ENCODE data around the gene FN3KRP. TPM values are rescaled to one million over a fixed set of nuclear protein-coding genes. Genes with fewer than 3 reads are reported as not detected.

Gene FN3KRP
- total and polyA plus RNA-seq, 2 of the 13 experiments (the other 11 are each of a cell fraction or from before 2014, with no cell fraction given) = 22.4 to 28.2 TPM

GRCh38 chr17:82668631-82669099 lies 47.8 kb upstream of the FN3KRP start (continued):
- TF ChIP-seq TBX2 (CRISPR knock-in tag; IDR thresholded peaks at IDR 0.05; ENCODE audit: borderline replicate concordance) = peak; percentile 47; the same call in 1 of the 2 replicates
- TF ChIP-seq ELF3 (CRISPR knock-in tag; IDR thresholded peaks at IDR 0.05) = peak; percentile 44; the same call in 1 of the 2 replicates
- TF ChIP-seq ZNF616 (CRISPR knock-in tag; IDR thresholded peaks at IDR 0.05; ENCODE audit: low read depth) = no peak
- TF ChIP-seq HMGA1 (CRISPR knock-in tag; conservative IDR thresholded peaks at IDR 0.05) = no peak
- TF ChIP-seq ZNF788 (CRISPR knock-in tag; IDR thresholded peaks at IDR 0.05; ENCODE audit: borderline replicate concordance) = peak; percentile 70; the same call in 1 of the 2 replicates
- TF ChIP-seq RORA (CRISPR knock-in tag; IDR thresholded peaks at IDR 0.05) = no peak
- TF ChIP-seq RAD21 (CRISPR knock-in tag; IDR thresholded peaks at IDR 0.05) = peak; percentile 99
- 0 out of 2 replicates have a peak, but pooled peaks have one; percentile 9 for TF ChIP-seq ZMYM3 (CRISPR knock-in tag; IDR thresholded peaks at IDR 0.05)
- TF ChIP-seq, protein P1, sequence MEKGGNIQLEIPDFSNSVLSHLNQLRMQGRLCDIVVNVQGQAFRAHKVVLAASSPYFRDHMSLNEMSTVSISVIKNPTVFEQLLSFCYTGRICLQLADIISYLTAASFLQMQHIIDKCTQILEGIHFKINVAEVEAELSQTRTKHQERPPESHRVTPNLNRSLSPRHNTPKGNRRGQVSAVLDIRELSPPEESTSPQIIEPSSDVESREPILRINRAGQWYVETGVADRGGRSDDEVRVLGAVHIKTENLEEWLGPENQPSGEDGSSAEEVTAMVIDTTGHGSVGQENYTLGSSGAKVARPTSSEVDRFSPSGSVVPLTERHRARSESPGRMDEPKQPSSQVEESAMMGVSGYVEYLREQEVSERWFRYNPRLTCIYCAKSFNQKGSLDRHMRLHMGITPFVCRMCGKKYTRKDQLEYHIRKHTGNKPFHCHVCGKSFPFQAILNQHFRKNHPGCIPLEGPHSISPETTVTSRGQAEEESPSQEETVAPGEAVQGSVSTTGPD (CRISPR knock-in tag; IDR thresholded peaks at IDR 0.05) = no peak
- TF ChIP-seq NFATC3 (CRISPR knock-in tag; IDR thresholded peaks at IDR 0.05) = no peak
- TF ChIP-seq ZNF331 (CRISPR knock-in tag; IDR thresholded peaks at IDR 0.05) = peak; percentile 44; the same call in 1 of the 2 replicates
- peak; percentile 53; the same call in 1 of the 2 replicates for TF ChIP-seq ZNF501 (CRISPR knock-in tag; IDR thresholded peaks at IDR 0.05)
- TF ChIP-seq SOX6 (IDR thresholded peaks at IDR 0.05) = no peak
- TF ChIP-seq SOX6 (CRISPR knock-in tag; IDR thresholded peaks at IDR 0.05) = peak; percentile 44
- TF ChIP-seq LCORL (IDR thresholded peaks at IDR 0.05) = no peak
- peak; percentile 34; the same call in 1 of the 2 replicates for TF ChIP-seq LCORL (CRISPR knock-in tag; IDR thresholded peaks at IDR 0.05)
- TF ChIP-seq MXD4 (CRISPR knock-in tag; IDR thresholded peaks at IDR 0.05) = 0 out of 2 replicates have a peak, but pooled peaks have one; percentile 76
- TF ChIP-seq ZBTB38 (CRISPR knock-in tag; IDR thresholded peaks at IDR 0.05) = peak; percentile 94
- no peak for TF ChIP-seq ZNF619 (CRISPR knock-in tag; IDR thresholded peaks at IDR 0.05)
- no peak for TF ChIP-seq AKNA (CRISPR knock-in tag; IDR thresholded peaks at IDR 0.05; ENCODE audit: borderline replicate concordance)
- peak; percentile 69 for TF ChIP-seq ZNF883 (CRISPR knock-in tag; IDR thresholded peaks at IDR 0.05; ENCODE audit: not compliant biosample characterization)
- TF ChIP-seq NFE2 (CRISPR knock-in tag; IDR thresholded peaks at IDR 0.05) = no peak
- peak; percentile 73; the same call in 1 of the 2 replicates for TF ChIP-seq ZNF710 (CRISPR knock-in tag; IDR thresholded peaks at IDR 0.05; ENCODE audit: borderline replicate concordance)
- TF ChIP-seq ZNF562 (CRISPR knock-in tag; IDR thresholded peaks at IDR 0.05; ENCODE audit: borderline replicate concordance) = no peak
- peak; percentile 68 for TF ChIP-seq THAP11 (CRISPR knock-in tag; IDR thresholded peaks at IDR 0.05)
